IMR-90 (cell line): ENCODE data around the gene NACC1. TPM values are rescaled to one million over a fixed set of nuclear protein-coding genes. Genes with fewer than 3 reads are reported as not detected.

Experiments used
- ATAC-seq: fragments of 200-7000 bp; cut with Tn5 transposase; 2 replicates; pipeline ENCODE4 v1.9.1; 2020; ENCODE audit warnings: low read depth, mild to moderate bottlenecking, moderate library complexity
- BruUV-seq: library from RNA; stranded (reverse); fragments of 400-500 nt; replicated peaks from 2 replicates; lab custom pipeline; 2021; lab: Mats Ljungman, UMichigan
- CTCF ChIA-PET: fragments of 300-600 bp; formaldehyde crosslinking; extraction: SDS; loops from one replicate; lab custom pipeline; 2021; ENCODE audit warnings: antibody characterized with exemption; lab: Yijun Ruan, JAX
- POLR2A ChIA-PET: fragments of 300-600 bp; sonication (Branson Sonifier 250); formaldehyde crosslinking; loops from one replicate; lab custom pipeline; 2022; ENCODE audit warnings: antibody characterized with exemption; ENCODE audit not compliant: unreplicated experiment; lab: Charles Lee
- DNase-seq: peaks from one replicate; pipeline ENCODE4 v3.0.0; 2013
- H2AFZ ChIP-seq: replicated peaks from 2 replicates; pipeline ENCODE3; 2013; ENCODE audit warnings: low read length, mild to moderate bottlenecking; ENCODE audit not compliant: poor library complexity
- H2AK5ac ChIP-seq: 2 replicates; pipeline ENCODE4 v1.6.1; 2013; ENCODE audit warnings: low read depth, low read length, inconsistent platforms
- H2AK9ac ChIP-seq: replicated peaks from 2 replicates; pipeline ENCODE3; 2013; ENCODE audit warnings: mild to moderate bottlenecking, low read depth, low read length, moderate library complexity; ENCODE audit not compliant: poor library complexity
- H2BK120ac ChIP-seq: 2 replicates; pipeline ENCODE4 v1.6.1; 2013; ENCODE audit warnings: low read depth, low read length, inconsistent platforms
- H2BK15ac ChIP-seq: 3 replicates; pipeline ENCODE4 v1.6.1; 2013; ENCODE audit warnings: low read depth, low read length, inconsistent platforms
- H2BK20ac ChIP-seq: 2 replicates; pipeline ENCODE4 v1.6.1; 2013; ENCODE audit warnings: low read depth, mild to moderate bottlenecking, inconsistent platforms, low read length, moderate library complexity
- H2BK5ac ChIP-seq: 2 replicates; pipeline ENCODE4 v1.6.1; 2013; ENCODE audit warnings: mild to moderate bottlenecking, low read depth, low read length, inconsistent platforms; ENCODE audit not compliant: poor library complexity, severe bottlenecking
- H3K14ac ChIP-seq: replicated peaks from 2 replicates; pipeline ENCODE4 v1.6.1; 2013; ENCODE audit warnings: low read depth, low read length, inconsistent platforms
- H3K18ac ChIP-seq: 2 replicates; pipeline ENCODE4 v1.6.1; 2013; ENCODE audit warnings: low read depth, low read length, control low read depth
- H3K23ac ChIP-seq: 2 replicates; pipeline ENCODE4 v1.6.1; 2013; ENCODE audit warnings: low read depth, low read length, inconsistent platforms
- H3K27ac ChIP-seq: 2 replicates; pipeline ENCODE4 v1.5.1; 2013; ENCODE audit warnings: mild to moderate bottlenecking, control low read depth, low read length; ENCODE audit not compliant: insufficient read depth
- H3K27me3 ChIP-seq: 2 replicates; pipeline ENCODE4 v1.6.1; 2013; ENCODE audit warnings: low read length; ENCODE audit not compliant: control insufficient read depth, insufficient read depth
- H3K36me3 ChIP-seq: 2 replicates; pipeline ENCODE4 v1.6.1; 2013; ENCODE audit warnings: low read length, mixed read lengths; ENCODE audit not compliant: control insufficient read depth, insufficient read depth
- H3K4ac ChIP-seq: 2 replicates; pipeline ENCODE4 v1.6.1; 2013; ENCODE audit warnings: low read depth, low read length, inconsistent platforms
- H3K4me1 ChIP-seq: 2 replicates; pipeline ENCODE4 v1.6.1; 2013; ENCODE audit warnings: low read length, mixed read lengths; ENCODE audit not compliant: control insufficient read depth, insufficient read depth
- H3K4me2 ChIP-seq: 2 replicates; pipeline ENCODE4 v1.6.1; 2013; ENCODE audit warnings: low read depth, mild to moderate bottlenecking, control low read depth, low read length, moderate library complexity
- H3K4me3 ChIP-seq: 2 replicates; pipeline ENCODE4 v1.5.1; 2013; ENCODE audit warnings: low read depth, mild to moderate bottlenecking, control low read depth, low read length, moderate library complexity; ENCODE audit not compliant: insufficient read depth
- H3K56ac ChIP-seq: 2 replicates; pipeline ENCODE4 v1.6.1; 2013; ENCODE audit warnings: low read length, inconsistent platforms; ENCODE audit not compliant: insufficient read depth; ENCODE audit errors: extremely low read depth
- H3K79me1 ChIP-seq, 2 experiments: 2 replicates each; pipeline ENCODE4 v1.6.1; 2013; ENCODE audit warnings: low read length in 2 of 2, inconsistent platforms in 1 of 2, low read depth in 1 of 2
- H3K9ac ChIP-seq: 2 replicates; pipeline ENCODE4 v1.6.1; 2013; ENCODE audit warnings: low read depth, low read length, control low read depth
- H3K9me1 ChIP-seq: 2 replicates; pipeline ENCODE4 v1.6.1; 2013; ENCODE audit warnings: low read length, inconsistent platforms; ENCODE audit not compliant: insufficient read depth
- H3K9me3 ChIP-seq: 2 replicates; pipeline ENCODE4 v1.6.1; 2013; ENCODE audit warnings: low read length; ENCODE audit not compliant: control insufficient read depth, insufficient read depth
- H4K20me1 ChIP-seq: 2 replicates; pipeline ENCODE4 v1.6.1; 2013; ENCODE audit warnings: low read length, inconsistent platforms; ENCODE audit not compliant: insufficient read depth
- H4K5ac ChIP-seq: 2 replicates; pipeline ENCODE4 v1.6.1; 2013; ENCODE audit warnings: mild to moderate bottlenecking, low read depth, low read length, control low read depth
- H4K8ac ChIP-seq, 2 experiments: 2 replicates each; pipeline ENCODE4 v1.6.1; 2013; ENCODE audit warnings: low read depth in 2 of 2, low read length in 2 of 2, control low read depth in 1 of 2, inconsistent platforms in 1 of 2
- H4K91ac ChIP-seq: 2 replicates; pipeline ENCODE4 v1.6.1; 2013; ENCODE audit warnings: low read depth, low read length, inconsistent platforms; ENCODE audit not compliant: insufficient read depth
- CEBPB ChIP-seq: IDR thresholded peaks from 2 replicates; pipeline ENCODE4 v1.6.1; 2012; ENCODE audit warnings: low read depth, low read length, improper control_type of control experiment
- CHD1 ChIP-seq: IDR thresholded peaks from 2 replicates; pipeline ENCODE4 v1.6.1; 2012; ENCODE audit warnings: low read depth, low read length, improper control_type of control experiment
- CTCF ChIP-seq: conservative IDR thresholded peaks from 2 replicates; pipeline ENCODE4 v1.5.1; 2012; ENCODE audit warnings: mild to moderate bottlenecking, low read depth, low read length, improper control_type of control experiment
- ELK1 ChIP-seq: fragments of 150-350 bp; IDR thresholded peaks from 2 replicates; pipeline ENCODE4 v1.6.1; 2016; ENCODE audit warnings: low read depth, mild to moderate bottlenecking, low read length, moderate library complexity, borderline replicate concordance
- MAZ ChIP-seq: IDR thresholded peaks from 2 replicates; pipeline ENCODE4 v1.6.1; 2012; ENCODE audit warnings: low read depth, mild to moderate bottlenecking, low read length, improper control_type of control experiment, moderate library complexity, borderline replicate concordance
- NFE2L2 ChIP-seq: fragments of 150-350 bp; IDR thresholded peaks from 2 replicates; pipeline ENCODE4 v1.6.1; 2016; ENCODE audit warnings: low read depth, mild to moderate bottlenecking, low read length
- POLR2A ChIP-seq: IDR thresholded peaks from 2 replicates; pipeline ENCODE4 v1.6.1; 2012; ENCODE audit warnings: mild to moderate bottlenecking, low read depth, low read length
- RAD21 ChIP-seq: IDR thresholded peaks from 2 replicates; pipeline ENCODE4 v1.6.1; 2012; ENCODE audit warnings: low read length, improper control_type of control experiment
- RCOR1 ChIP-seq: IDR thresholded peaks from 2 replicates; pipeline ENCODE4 v1.6.1; 2012; ENCODE audit warnings: mild to moderate bottlenecking, low read length, improper control_type of control experiment; ENCODE audit not compliant: insufficient replicate concordance
- SMC3 ChIP-seq: fragments of 150-350 bp; IDR thresholded peaks from 2 replicates; pipeline ENCODE4 v1.6.1; 2016; ENCODE audit warnings: low read depth, mild to moderate bottlenecking, antibody characterized with exemption, low read length, moderate library complexity
- USF2 ChIP-seq: fragments of 150-350 bp; IDR thresholded peaks from 2 replicates; pipeline ENCODE4 v1.6.1; 2017; ENCODE audit warnings: mild to moderate bottlenecking, antibody characterized with exemption, low read length, low read depth
- WGBS, 2 experiments: methylation state at CpG; one replicate each; pipeline versions ENCODE4 v1.1.5 to v1.1.7; 2013; ENCODE audit warnings: missing lambda C conversion rate in 2 of 2; ENCODE audit not compliant: insufficient read length in 1 of 2; ENCODE audit errors: extremely low coverage in 2 of 2; 5-methylcytosine and 5-hydroxymethylcytosine counted together
- dilution Hi-C: fragments of 300-500 bp; cut with HindIII; formaldehyde crosslinking; loops from one replicate; pipeline ENCODE4 v1.14.3; 2018; ENCODE audit warnings: low sequenced_read_pairs; ENCODE audit not compliant: unreplicated experiment
- in situ Hi-C: fragments of 300-500 bp; cut with MboI; formaldehyde crosslinking; loops from 3 replicates; pipeline ENCODE4 v1.14.3; 2019; ENCODE audit warnings: low sequenced_read_pairs, inconsistent platforms, mixed read lengths
- intact Hi-C: fragments of 100-400 bp; cut with micrococcal nuclease; formaldehyde crosslinking; loops from 2 replicates; pipeline ENCODE4 v1.10.0; 2022
- polyA plus RNA-seq, 3 experiments: library from polyadenylated mRNA; depleted of rRNA; stranded (reverse); fragments of >200 nt; gene quantifications; 2 replicates each; pipeline ENCODE4 v1.2.3, GENCODE V29; 2012; ENCODE audit warnings: low replicate concordance in 1 of 3
- total RNA-seq: library from RNA; depleted of rRNA; stranded (reverse); fragments of >200 nt; gene quantifications from 2 replicates; pipeline ENCODE4 v1.2.3, GENCODE V29; 2012

NACC1 gene
- total and polyA plus RNA-seq, 2 of the 4 experiments (the other 2 are of a cell fraction) = 42.5 to 181 TPM

GRCh38 chr19:13078897-13079541 lies 39.0 kb upstream of the NACC1 start:
- no peaks in the 10 kb centered on the region for H3K27me3 ChIP-seq
- CTCF ChIA-PET = interaction anchor here (0.9 to 1.7 kb wide), 3 partner anchors 18 to 113 kb away, joined by 3 to 6 read pairs (median 5); no protein-coding TSS in a partner anchor
- WGBS, 2 experiments = no CpG with 5 or more reads among the region's 12 CpGs
- H4K20me1 ChIP-seq = peaks cover 8% of the 10 kb centered on the region; the same call in 1 of the 2 replicates
- H3K36me3 ChIP-seq = peaks cover 53% of the 10 kb centered on the region
- intact Hi-C loops = no loop called here
- H3K9me3 ChIP-seq = no peaks in the 10 kb centered on the region
- peak overlapping the region; percentile 55 for H3K4ac ChIP-seq
- peaks cover 0 to 25% of the 10 kb centered on the region in 2 experiments; a peak in 2 of 4 replicates for H3K79me1 ChIP-seq
- H2AK5ac ChIP-seq = peak overlapping the region; percentile 57; the same call in 1 of the 2 replicates
- H2BK20ac ChIP-seq = no peak overlapping the region
- H2AK9ac ChIP-seq = peak overlapping the region; percentile 96
- peak overlapping the region; percentile 47 for H2BK120ac ChIP-seq
- no peak overlapping the region for H2BK5ac ChIP-seq
- dilution Hi-C loops = no loop called here
- no peak overlapping the region for H2BK15ac ChIP-seq
- peak overlapping the region; percentile 18; the same call in 1 of the 2 replicates for H3K4me2 ChIP-seq
- no peak overlapping the region for H3K18ac ChIP-seq
- no TSS peak for BruUV-seq
- ATAC-seq = no peak
- no peak overlapping the region for H4K5ac ChIP-seq
- in situ Hi-C loops = no loop called here
- no peak overlapping the region for H3K23ac ChIP-seq
- H3K9ac ChIP-seq = no peak overlapping the region
- POLR2A ChIA-PET = interaction anchor here (0.6 kb wide), 1 partner anchor 16 kb away, joined by 3 read pairs; no protein-coding TSS in a partner anchor
- peak overlapping the region; percentile 58; the same call in 1 of the 2 replicates for H3K14ac ChIP-seq
- peak overlapping the region in 1 of 2 experiments; percentile 36; a peak in 1 of 4 replicates for H4K8ac ChIP-seq
- no peak overlapping the region for H3K4me3 ChIP-seq
- TF ChIP-seq ELK1 (no peak), MAZ (no peak), NFE2L2 (no peak), RAD21 (no peak), POLR2A (no peak), SMC3 (no peak), RCOR1 (no peak), CEBPB (no peak), CHD1 (no peak), USF2 (no peak), CTCF (no peak)
- H3K56ac ChIP-seq = no peak overlapping the region
- H2AFZ ChIP-seq = peak overlapping the region; percentile 54
- no peak overlapping the region; the same call in 1 of the 2 replicates for H3K27ac ChIP-seq
- no peak for DNase-seq
- peak overlapping the region; percentile 19; the same call in 1 of the 2 replicates for H4K91ac ChIP-seq
- H3K9me1 ChIP-seq = peaks cover 4% of the 10 kb centered on the region
- peaks cover 38% of the 10 kb centered on the region for H3K4me1 ChIP-seq
